GM18861 (cell line): ENCODE results near the gene PGK2.

Experiments
- ATAC-seq: cut with Tn5 transposase; IDR thresholded peaks from one replicate; pipeline ENCODE4 v1.9.1; 2021; ENCODE audit not compliant: unreplicated experiment

The PGK2 gene

GRCh38 chr6:49739423-49739822 is 47.7 kb downstream of the PGK2 start:
- ATAC-seq = no peak

- ATAC-seq = no peak
These were observed 51.0 kb downstream of the PGK2 start for GRCh38 chr6:49736017-49736508.
